ENCODE data around the gene TLE2.

TLE2 gene

GRCh38 chr19:3019211-3019854, 9.7 kb downstream of the TLE2 start:
- Histone ChIP-seq H2AFZ (ENCODE audit: low read depth, low read length, severe bottlenecking) (no peak overlapping the region), H3K27ac (ENCODE audit: low read depth, low read length) (no peak overlapping the region), H4K20me1 (ENCODE audit: low read depth, low read length) (no peaks in the 10 kb centered on the region), H3K9ac (ENCODE audit: low read length) (no peak overlapping the region), H3K36me3 (ENCODE audit: low read length) (no peaks in the 10 kb centered on the region), H3K4me3 (ENCODE audit: insufficient read depth, low read length, poor library complexity, severe bottlenecking) (no peak overlapping the region), H3K4me2 (ENCODE audit: low read depth, low read length, poor library complexity, severe bottlenecking) (no peak overlapping the region), H3K9me2 (replicated peaks; ENCODE audit: insufficient read depth, low read length) (no peaks in the 10 kb centered on the region), H3F3A (ENCODE audit: insufficient read depth) (no peaks in the 10 kb centered on the region), H3K9me3 (ENCODE audit: insufficient read depth, low read length) (no peaks in the 10 kb centered on the region), H3K79me2 (ENCODE audit: insufficient read depth, low read length) (no peaks in the 10 kb centered on the region), H3K27me3 (ENCODE audit: low read length) (no peaks in the 10 kb centered on the region)
- TF ChIP-seq EZH2phosphoT487 (conservative IDR thresholded peaks at IDR 0.05; ENCODE audit: low read length): no peak
- TF ChIP-seq, protein P1, sequence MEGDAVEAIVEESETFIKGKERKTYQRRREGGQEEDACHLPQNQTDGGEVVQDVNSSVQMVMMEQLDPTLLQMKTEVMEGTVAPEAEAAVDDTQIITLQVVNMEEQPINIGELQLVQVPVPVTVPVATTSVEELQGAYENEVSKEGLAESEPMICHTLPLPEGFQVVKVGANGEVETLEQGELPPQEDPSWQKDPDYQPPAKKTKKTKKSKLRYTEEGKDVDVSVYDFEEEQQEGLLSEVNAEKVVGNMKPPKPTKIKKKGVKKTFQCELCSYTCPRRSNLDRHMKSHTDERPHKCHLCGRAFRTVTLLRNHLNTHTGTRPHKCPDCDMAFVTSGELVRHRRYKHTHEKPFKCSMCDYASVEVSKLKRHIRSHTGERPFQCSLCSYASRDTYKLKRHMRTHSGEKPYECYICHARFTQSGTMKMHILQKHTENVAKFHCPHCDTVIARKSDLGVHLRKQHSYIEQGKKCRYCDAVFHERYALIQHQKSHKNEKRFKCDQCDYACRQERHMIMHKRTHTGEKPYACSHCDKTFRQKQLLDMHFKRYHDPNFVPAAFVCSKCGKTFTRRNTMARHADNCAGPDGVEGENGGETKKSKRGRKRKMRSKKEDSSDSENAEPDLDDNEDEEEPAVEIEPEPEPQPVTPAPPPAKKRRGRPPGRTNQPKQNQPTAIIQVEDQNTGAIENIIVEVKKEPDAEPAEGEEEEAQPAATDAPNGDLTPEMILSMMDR (IDR thresholded peaks at IDR 0.05; ENCODE audit: insufficient read depth, low read length, poor library complexity, severe bottlenecking): no peak

GRCh38 chr19:3017923-3018322, 11.2 kb downstream of the TLE2 start:
- H3K27ac ChIP-seq (ENCODE audit: low read depth, low read length): no peak overlapping the region
- H3K9me2 ChIP-seq (replicated peaks; ENCODE audit: insufficient read depth, low read length): no peaks in the 10 kb centered on the region
- H3K4me2 ChIP-seq (ENCODE audit: low read depth, low read length, poor library complexity, severe bottlenecking): no peak overlapping the region
- H3K9ac ChIP-seq (ENCODE audit: low read length): no peak overlapping the region
- H3K79me2 ChIP-seq (ENCODE audit: insufficient read depth, low read length): no peaks in the 10 kb centered on the region
- no peak overlapping the region for H2AFZ ChIP-seq (ENCODE audit: low read depth, low read length, severe bottlenecking)
- no peak overlapping the region for H3K4me3 ChIP-seq (ENCODE audit: insufficient read depth, low read length, poor library complexity, severe bottlenecking)
- H3F3A ChIP-seq (ENCODE audit: insufficient read depth): no peaks in the 10 kb centered on the region
- no peaks in the 10 kb centered on the region for H4K20me1 ChIP-seq (ENCODE audit: low read depth, low read length)
- H3K9me3 ChIP-seq (ENCODE audit: insufficient read depth, low read length): no peaks in the 10 kb centered on the region
- no peaks in the 10 kb centered on the region for H3K27me3 ChIP-seq (ENCODE audit: low read length)
- no peak for TF ChIP-seq EZH2phosphoT487 (conservative IDR thresholded peaks at IDR 0.05; ENCODE audit: low read length)
- TF ChIP-seq, protein P1 (IDR thresholded peaks at IDR 0.05; ENCODE audit: insufficient read depth, low read length, poor library complexity, severe bottlenecking): no peak
- no peaks in the 10 kb centered on the region for H3K36me3 ChIP-seq (ENCODE audit: low read length)

DNA sequence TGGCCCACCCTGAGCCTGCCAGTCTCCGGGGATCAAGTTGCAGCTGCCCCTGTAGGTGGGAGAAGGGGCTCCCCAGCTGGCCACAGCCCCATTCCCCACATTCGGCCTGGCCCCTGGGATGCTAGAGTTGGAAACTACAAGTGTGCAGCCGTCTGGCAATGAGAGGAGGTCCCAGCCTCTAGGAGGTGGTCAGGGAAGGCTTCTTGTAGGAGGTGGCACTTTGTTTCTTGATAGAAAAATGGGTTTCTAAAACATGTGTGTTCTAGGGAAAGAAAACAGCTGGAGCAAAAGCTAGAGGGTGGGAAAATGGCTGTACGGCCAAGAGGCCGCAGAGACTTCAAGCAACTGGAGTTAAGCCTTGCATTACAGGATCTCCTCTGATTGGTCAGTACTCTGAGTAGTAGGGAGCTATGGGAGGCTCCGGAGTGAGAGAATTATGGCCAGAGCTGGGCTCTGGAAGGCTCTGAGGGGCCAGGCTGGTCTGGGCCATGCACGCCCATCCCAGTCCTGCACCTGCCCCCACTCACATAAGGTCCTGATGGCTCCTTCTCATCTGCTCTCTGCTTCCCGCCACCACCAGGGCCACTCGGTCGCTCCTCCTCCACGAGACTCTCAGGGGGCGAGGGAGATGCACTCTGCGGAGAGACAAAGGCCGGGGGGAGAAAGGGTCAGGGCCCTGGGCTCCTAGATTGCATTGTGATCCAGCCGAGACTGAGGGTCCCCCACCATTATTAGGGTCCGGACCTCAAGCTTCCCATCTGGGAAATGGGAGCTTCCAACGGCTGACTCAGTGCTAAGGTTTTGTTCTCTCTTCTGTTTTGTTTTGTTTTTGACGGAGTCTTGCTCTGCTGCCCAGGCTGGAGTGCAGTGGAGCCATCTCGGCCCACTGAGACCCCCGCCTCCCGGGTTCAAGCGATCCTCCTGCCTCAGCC, 13.7 kb downstream of the TLE2 start:
- Histone ChIP-seq H3K4me3 (ENCODE audit: insufficient read depth, low read length, poor library complexity, severe bottlenecking) (no peak overlapping the region), H4K20me1 (ENCODE audit: low read depth, low read length) (no peaks in the 10 kb centered on the region), H3K9me3 (ENCODE audit: insufficient read depth, low read length) (no peaks in the 10 kb centered on the region), H3K27me3 (ENCODE audit: low read length) (no peaks in the 10 kb centered on the region), H3K36me3 (ENCODE audit: low read length) (no peaks in the 10 kb centered on the region), H3K27ac (ENCODE audit: low read depth, low read length) (no peak overlapping the region), H2AFZ (ENCODE audit: low read depth, low read length, severe bottlenecking) (no peak overlapping the region), H3F3A (ENCODE audit: insufficient read depth) (no peaks in the 10 kb centered on the region), H3K79me2 (ENCODE audit: insufficient read depth, low read length) (no peaks in the 10 kb centered on the region), H3K9me2 (replicated peaks; ENCODE audit: insufficient read depth, low read length) (no peaks in the 10 kb centered on the region), H3K4me2 (ENCODE audit: low read depth, low read length, poor library complexity, severe bottlenecking) (no peak overlapping the region), H3K9ac (ENCODE audit: low read length) (no peak overlapping the region)
- TF ChIP-seq, protein P1 (IDR thresholded peaks at IDR 0.05; ENCODE audit: insufficient read depth, low read length, poor library complexity, severe bottlenecking): no peak
- no peak for TF ChIP-seq EZH2phosphoT487 (conservative IDR thresholded peaks at IDR 0.05; ENCODE audit: low read length)

Measured in SU-DHL-6 (cell line).